ENCODE measurements around the gene MAFG.

GRCh38 chr17:81903896-81904599 lies 23.5 kb downstream of the MAFG start:
- TF ChIP-seq CREB5 (CRISPR knock-in tag; IDR thresholded peaks at IDR 0.05; ENCODE audit: low read depth) = no peak
- TF ChIP-seq ISL1 (CRISPR knock-in tag; IDR thresholded peaks at IDR 0.05) = no peak
